PC-3 (cell line): ENCODE results near the gene CHAC1. TPM values are rescaled to one million over a fixed set of nuclear protein-coding genes. Genes with fewer than 3 reads are reported as not detected.

ENCODE experiments used
- ATAC-seq: fragments of 200-7000 bp; cut with Tn5 transposase; 2 replicates; pipeline ENCODE4 v1.9.1; 2020; ENCODE audit warnings: mild to moderate bottlenecking, moderate library complexity
- BruUV-seq: library from RNA; stranded (reverse); fragments of 400-500 nt; replicated peaks from 2 replicates; lab custom pipeline; 2021; lab: Mats Ljungman, UMichigan
- CTCF ChIA-PET: fragments of 300-600 bp; sonication (Branson Sonifier 250); formaldehyde crosslinking; loops from one replicate; lab custom pipeline; 2022; ENCODE audit warnings: antibody characterized with exemption; lab: Charles Lee
- POLR2A ChIA-PET: fragments of 300-600 bp; sonication (Branson Sonifier 250); formaldehyde crosslinking; loops from one replicate; lab custom pipeline; 2022; ENCODE audit warnings: antibody characterized with exemption; ENCODE audit not compliant: unreplicated experiment; lab: Charles Lee
- DNase-seq: peaks from one replicate; pipeline ENCODE4 v3.0.0-alpha.2; 2015
- H2AFZ ChIP-seq: fragments of 300-600 bp; sonication (generic); 2 replicates; pipeline ENCODE4 v1.6.0; 2016; ENCODE audit warnings: antibody characterized with exemption, low read length
- H3F3A ChIP-seq: fragments of 300-600 bp; sonication (generic); one replicate; pipeline ENCODE4 v1.6.0; 2017; ENCODE audit warnings: antibody characterized with exemption, low read length, control low read depth, mild to moderate bottlenecking; ENCODE audit not compliant: unreplicated experiment
- H3K27ac ChIP-seq: fragments of 300-600 bp; sonication (generic); 2 replicates; pipeline ENCODE4 v1.5.1; 2016; ENCODE audit warnings: mild to moderate bottlenecking, low read length
- H3K27me3 ChIP-seq: fragments of 300-600 bp; sonication (generic); 2 replicates; pipeline ENCODE4 v1.6.1; 2016; ENCODE audit warnings: low read length, mixed read lengths
- H3K36me3 ChIP-seq: fragments of 300-600 bp; sonication (generic); 2 replicates; pipeline ENCODE4 v1.6.1; 2016; ENCODE audit warnings: low read depth, mixed run types, low read length, mixed read lengths
- H3K4me1 ChIP-seq: fragments of 300-600 bp; sonication (generic); 2 replicates; pipeline ENCODE4 v1.5.1; 2016; ENCODE audit warnings: low read length; ENCODE audit not compliant: insufficient read depth
- H3K4me2 ChIP-seq: fragments of 300-600 bp; sonication (generic); 2 replicates; pipeline ENCODE4 v1.6.0; 2016; ENCODE audit warnings: low read length
- H3K4me3 ChIP-seq: fragments of 300-600 bp; sonication (generic); 2 replicates; pipeline ENCODE4 v1.5.1; 2016; ENCODE audit warnings: mild to moderate bottlenecking, low read length, mixed read lengths
- H3K79me2 ChIP-seq: fragments of 300-600 bp; sonication (generic); 2 replicates; pipeline ENCODE4 v1.6.1; 2017; ENCODE audit warnings: low read length, mixed read lengths
- H3K9ac ChIP-seq: fragments of 300-600 bp; sonication (generic); 2 replicates; pipeline ENCODE4 v1.6.0; 2016; ENCODE audit warnings: mild to moderate bottlenecking, low read length
- H3K9me2 ChIP-seq: fragments of 300-600 bp; sonication (generic); replicated peaks from 2 replicates; pipeline ENCODE4 v1.6.1; 2016; ENCODE audit warnings: mixed run types, low read length, mixed read lengths
- H3K9me3 ChIP-seq: fragments of 300-600 bp; sonication (generic); 2 replicates; pipeline ENCODE4 v1.6.1; 2016; ENCODE audit warnings: low read length, mixed read lengths
- H4K20me1 ChIP-seq: fragments of 300-600 bp; sonication (generic); 2 replicates; pipeline ENCODE4 v1.6.1; 2016; ENCODE audit warnings: low read length, mixed read lengths
- CTCF ChIP-seq: fragments of 300-600 bp; sonication (generic); conservative IDR thresholded peaks from 2 replicates; pipeline ENCODE4 v1.5.1; 2017; ENCODE audit warnings: antibody characterized with exemption, low read depth, mild to moderate bottlenecking, low read length
- EZH2 ChIP-seq: fragments of 300-600 bp; sonication (generic); IDR thresholded peaks from one replicate; pipeline ENCODE4 v1.6.1; 2017; ENCODE audit warnings: antibody characterized with exemption, mild to moderate bottlenecking, low read length; ENCODE audit not compliant: unreplicated experiment
- EZH2phosphoT487 ChIP-seq: fragments of 300-600 bp; sonication (generic); IDR thresholded peaks from 2 replicates; pipeline ENCODE4 v1.6.1; 2018; ENCODE audit warnings: mild to moderate bottlenecking, antibody characterized with exemption, low read length, borderline replicate concordance
- intact Hi-C: fragments of 100-400 bp; cut with micrococcal nuclease; formaldehyde crosslinking; loops from 2 replicates; pipeline ENCODE4 v1.9.0; 2023
- total RNA-seq: library from RNA; depleted of rRNA; stranded (reverse); fragments of >200 nt; gene quantifications from 2 replicates; pipeline ENCODE4 v1.2.3, GENCODE V29; 2014

CHAC1 gene
- total RNA-seq, 1 experiment from 2014 or later = 13.3 TPM

DNA sequence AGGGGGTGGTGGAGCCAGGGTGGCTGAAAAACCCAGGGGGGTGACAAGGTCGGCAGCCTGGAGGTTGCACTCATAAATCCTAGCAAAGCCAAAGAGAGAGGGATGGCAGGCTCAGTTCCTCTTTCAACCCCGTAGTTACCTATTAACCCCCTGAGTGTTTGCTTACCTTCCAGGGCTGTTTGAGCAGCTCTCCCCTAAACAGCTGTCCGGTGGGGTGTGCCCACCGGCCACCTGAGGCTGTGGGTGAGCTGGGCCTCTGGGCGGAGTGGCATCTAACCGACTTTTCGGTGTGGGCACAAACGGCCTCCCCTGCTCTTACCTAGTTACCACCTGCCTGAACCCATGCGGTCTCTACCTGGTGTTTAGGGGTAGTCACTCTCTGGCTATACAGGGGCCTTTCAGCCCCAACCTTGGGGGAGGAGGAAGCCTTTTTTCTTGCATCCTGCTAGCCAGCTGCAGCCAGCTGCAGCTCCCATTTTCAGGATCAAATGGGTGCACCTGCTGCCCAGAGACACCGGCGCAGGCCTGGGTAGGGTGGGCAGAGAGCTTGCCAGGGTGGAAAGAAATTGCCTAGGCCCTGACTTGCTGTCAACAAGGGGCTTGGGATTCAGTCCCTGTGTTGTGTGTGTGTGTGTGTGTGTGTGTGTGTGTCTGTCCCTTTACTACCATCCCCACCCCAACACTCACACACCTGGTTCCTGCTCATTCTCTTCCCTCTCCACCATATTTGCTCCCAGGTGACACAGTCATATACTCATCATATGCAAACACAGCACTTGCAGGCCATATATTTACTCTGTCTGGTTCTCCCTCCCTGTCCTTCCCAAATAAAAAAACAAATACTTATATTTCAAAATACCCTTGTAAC lies 20.4 kb upstream of the CHAC1 start:
- peak; percentile 77 for DNase-seq
- ATAC-seq = peak; percentile 30
- Histone ChIP-seq H3F3A (no peaks in the 10 kb centered on the region), H3K36me3 (no peaks in the 10 kb centered on the region), H3K9me2 (no peaks in the 10 kb centered on the region), H3K4me3 (no peak overlapping the region), H3K9me3 (no peaks in the 10 kb centered on the region), H3K27me3 (peaks cover 8% of the 10 kb centered on the region), H3K4me2 (peak overlapping the region; percentile 80), H3K27ac (peak overlapping the region; percentile 73), H3K9ac (no peak overlapping the region), H3K4me1 (peaks cover 58% of the 10 kb centered on the region), H3K79me2 (no peaks in the 10 kb centered on the region), H2AFZ (0 out of 2 replicates have a peak overlapping the region, but pooled peaks have one; percentile 40), H4K20me1 (no peaks in the 10 kb centered on the region)
- BruUV-seq = no TSS peak
- ChIA-PET CTCF (interaction anchor here (1.4 kb wide), 1 partner anchor 8 kb away, joined by 5 read pairs; no protein-coding TSS in a partner anchor), POLR2A (no interaction called here)
- no peak for TF ChIP-seq EZH2phosphoT487
- no peak for TF ChIP-seq CTCF
- TF ChIP-seq EZH2 = no peak
- intact Hi-C loops = loop anchor here (10.0 kb wide), 1 partner anchor 252 kb away; no protein-coding TSS in a partner anchor

DNA sequence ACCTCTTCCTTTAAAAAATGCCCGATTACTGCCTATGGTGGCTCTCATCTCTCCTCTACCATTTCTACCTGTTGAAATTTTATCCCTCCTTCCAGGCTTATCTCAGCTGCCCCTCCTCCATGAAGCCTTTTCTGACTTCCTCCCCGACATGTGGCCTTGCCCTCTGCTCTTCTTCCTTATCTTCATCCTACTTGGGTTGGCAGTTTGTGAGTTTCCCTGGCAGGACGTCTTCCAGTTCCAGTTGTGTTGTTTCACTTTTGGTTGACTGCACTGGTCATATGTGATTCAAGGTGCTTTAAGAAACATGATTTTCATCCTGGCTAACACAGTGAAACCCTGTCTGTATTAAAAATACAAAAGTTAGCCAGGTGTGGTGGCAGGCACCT lies 19.8 kb upstream of the CHAC1 start:
- peak overlapping the region; percentile 73 for H3K27ac ChIP-seq
- no peaks in the 10 kb centered on the region for H3F3A ChIP-seq
- no peaks in the 10 kb centered on the region for H3K9me3 ChIP-seq
- intact Hi-C loops = loop anchor here (10.0 kb wide), 1 partner anchor 251 kb away; no protein-coding TSS in a partner anchor
- TF ChIP-seq EZH2phosphoT487 = no peak
- TF ChIP-seq EZH2 = no peak
- TF ChIP-seq CTCF = no peak
- ChIA-PET POLR2A (no interaction called here), CTCF (interaction anchor here (1.4 kb wide), 1 partner anchor 8 kb away, joined by 5 read pairs; no protein-coding TSS in a partner anchor)
- H3K36me3 ChIP-seq = no peaks in the 10 kb centered on the region
- no peak overlapping the region for H3K4me3 ChIP-seq
- BruUV-seq = no TSS peak
- H3K79me2 ChIP-seq = no peaks in the 10 kb centered on the region
- H3K9me2 ChIP-seq = no peaks in the 10 kb centered on the region
- H2AFZ ChIP-seq = 0 out of 2 replicates have a peak overlapping the region, but pooled peaks have one; percentile 40
- ATAC-seq (no peak), DNase-seq (peak; percentile 40)
- no peaks in the 10 kb centered on the region for H4K20me1 ChIP-seq
- no peak overlapping the region for H3K9ac ChIP-seq
- peaks cover 53% of the 10 kb centered on the region for H3K4me1 ChIP-seq
- peak overlapping the region; percentile 80 for H3K4me2 ChIP-seq
- H3K27me3 ChIP-seq = peaks cover 5% of the 10 kb centered on the region; the same call in 1 of the 2 replicates
